Ovary (tissue), 3 donors: ENCODE measurements around the gene ZNF283.

Experiments used
- CTCF ChIP-seq, 3 donors: fragments of 450-650 bp in 2 of 3; fragments of 200-600 bp in 1 of 3; IDR thresholded peaks; one replicate each; pipeline versions ENCODE4 v1.5.1 to v1.8.0; 2016 to 2022; ENCODE audit warnings: antibody characterized with exemption in 3 of 3, mild to moderate bottlenecking in 1 of 3
- POLR2A ChIP-seq: fragments of 450-650 bp; IDR thresholded peaks from one replicate; pipeline ENCODE4 v1.6.1; 2017; ENCODE audit warnings: antibody characterized with exemption, mild to moderate bottlenecking, moderate library complexity
- donor health status: DM: no; HTN: no; CAD: no.

DNA sequence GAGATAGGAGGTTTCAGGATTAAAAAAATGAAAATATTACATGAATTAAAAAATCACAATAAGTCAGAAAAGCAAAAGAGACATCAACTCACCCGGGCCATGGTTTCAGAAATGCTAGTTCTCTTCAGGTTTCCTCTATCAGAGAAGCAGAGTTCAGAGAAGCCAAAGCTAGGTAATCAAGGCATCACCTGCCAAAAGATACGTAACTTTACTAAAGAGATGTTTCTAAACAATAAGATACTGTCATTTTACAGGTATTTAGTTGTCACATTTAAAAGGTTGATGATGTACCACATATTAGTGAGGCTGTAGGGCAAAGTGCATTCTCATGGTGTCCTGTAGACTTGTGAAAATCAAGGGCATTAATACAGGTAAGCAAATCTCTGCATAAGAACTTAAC is 56.7 kb downstream of the ZNF283 start, which contains the start of gene ZNF404:
- no peak for TF ChIP-seq CTCF (IDR thresholded peaks at IDR 0.05)
- TF ChIP-seq POLR2A = no peak
